GM12878 (cell line): ENCODE measurements around the gene NEB. TPM values are rescaled to one million over a fixed set of nuclear protein-coding genes. Genes with fewer than 3 reads are reported as not detected.

Source experiments
- ATAC-seq: fragments of 200-7000 bp; cut with Tn5 transposase; 3 replicates; pipeline ENCODE4 v1.9.1; 2020; ENCODE audit warnings: mild to moderate bottlenecking, moderate library complexity
- BruUV-seq: library from RNA; stranded (reverse); fragments of 400-500 nt; replicated peaks from 2 replicates; lab custom pipeline; 2021; lab: Mats Ljungman, UMichigan
- CTCF ChIA-PET: fragments of 300-600 bp; sonication (Branson Sonifier 250); formaldehyde crosslinking; extraction: SDS; loops from one replicate; lab custom pipeline; 2021; ENCODE audit warnings: inconsistent platforms; lab: Yijun Ruan, JAX
- POLR2A ChIA-PET: fragments of 350-600 bp; formaldehyde crosslinking; extraction: SDS; loops from one replicate; lab custom pipeline; 2021; ENCODE audit warnings: inconsistent platforms; lab: Charles Lee
- RAD21 ChIA-PET: fragments of 300-600 bp; sonication (Branson Sonifier 250); formaldehyde crosslinking; loops from one replicate; lab custom pipeline; 2023; ENCODE audit warnings: antibody characterized with exemption; ENCODE audit not compliant: unreplicated experiment; lab: Charles Lee
- SMC1A ChIA-PET: fragments of 300-600 bp; sonication (Branson Sonifier 250); formaldehyde crosslinking; loops from one replicate; lab custom pipeline; 2023; ENCODE audit not compliant: unreplicated experiment, uncharacterized antibody; lab: Charles Lee
- DNase-seq: peaks from one replicate; pipeline ENCODE4 v3.0.0-alpha.2; 2011; ENCODE audit warnings: low read depth, low spot score
- FAIRE-seq: peaks from 3 replicates; lab custom pipeline; 2011; peaks lifted over from hg19 to GRCh38; lab: Jason Lieb, UNC
- H2AFZ ChIP-seq: 2 replicates; pipeline ENCODE4 v1.6.0; 2011; ENCODE audit warnings: low read depth, low read length, control low read depth; ENCODE audit not compliant: control insufficient read depth
- H3K27ac ChIP-seq: 2 replicates; pipeline ENCODE4 v1.5.1; 2011; ENCODE audit warnings: control low read depth; ENCODE audit not compliant: control insufficient read depth, insufficient read depth
- H3K27me3 ChIP-seq, 2 experiments: replicated peaks in 1 of 2; 2 replicates each; pipeline versions ENCODE4 v1.6.0 to v1.6.1; 2011; ENCODE audit warnings: low read length in 1 of 2; ENCODE audit not compliant: control insufficient read depth in 2 of 2, insufficient read depth in 2 of 2
- H3K36me3 ChIP-seq, 2 experiments: 2 replicates each; pipeline ENCODE4 v1.5.1; 2011; ENCODE audit warnings: low read length in 1 of 2; ENCODE audit not compliant: control insufficient read depth in 2 of 2, insufficient read depth in 2 of 2
- H3K4me1 ChIP-seq: 2 replicates; pipeline ENCODE4 v1.6.1; 2011; ENCODE audit warnings: mild to moderate bottlenecking, low read length, moderate library complexity, mixed read lengths; ENCODE audit not compliant: control insufficient read depth, insufficient read depth
- H3K4me2 ChIP-seq: 2 replicates; pipeline ENCODE4 v1.6.0; 2011; ENCODE audit warnings: control low read depth; ENCODE audit not compliant: control insufficient read depth, insufficient read depth
- H3K4me3 ChIP-seq: fragments of 200-600 bp; sonication (generic); 2 replicates; pipeline ENCODE4 v1.5.1; 2016
- H3K79me2 ChIP-seq: 2 replicates; pipeline ENCODE4 v1.6.0; 2011; ENCODE audit warnings: low read length; ENCODE audit not compliant: control insufficient read depth, insufficient read depth
- H3K9ac ChIP-seq: 2 replicates; pipeline ENCODE4 v1.8.0; 2011; ENCODE audit warnings: low read length, control low read depth, mixed read lengths; ENCODE audit not compliant: control insufficient read depth, insufficient read depth
- H3K9me3 ChIP-seq: replicated peaks from 3 replicates; pipeline ENCODE4 v1.5.1; 2011; ENCODE audit warnings: mild to moderate bottlenecking, low read length; ENCODE audit not compliant: control insufficient read depth, insufficient read depth
- H4K20me1 ChIP-seq: 2 replicates; pipeline ENCODE4 v1.6.0; 2011; ENCODE audit not compliant: control insufficient read depth, insufficient read depth
- BACH1 ChIP-seq: fragments of 450-650 bp; IDR thresholded peaks from 2 replicates; pipeline ENCODE4 v1.6.1; 2017; ENCODE audit warnings: mild to moderate bottlenecking, borderline replicate concordance
- BCL11A ChIP-seq: IDR thresholded peaks from 2 replicates; pipeline ENCODE4 v1.6.1; 2011; ENCODE audit warnings: low read depth, low read length
- CBX5 ChIP-seq: sonication (generic); IDR thresholded peaks from 2 replicates; pipeline ENCODE4 v1.6.1; 2016; ENCODE audit warnings: low read depth, moderate library complexity, mild to moderate bottlenecking, inconsistent platforms
- CEBPZ ChIP-seq: fragments of 150-350 bp; IDR thresholded peaks from 2 replicates; pipeline ENCODE4 v1.6.1; 2016; ENCODE audit warnings: low read depth, low read length
- CHD2 ChIP-seq: IDR thresholded peaks from 2 replicates; pipeline ENCODE4 v1.6.1; 2011; ENCODE audit warnings: low read depth, low read length, improper control_type of control experiment, borderline replicate concordance
- E2F4 ChIP-seq: IDR thresholded peaks from 2 replicates; pipeline ENCODE4 v1.6.1; 2012; ENCODE audit warnings: low read depth, low read length, improper control_type of control experiment
- HDAC6 ChIP-seq: fragments of 200-600 bp; sonication (generic); IDR thresholded peaks from one replicate; pipeline ENCODE4 v1.8.0; 2017; ENCODE audit warnings: antibody characterized with exemption; ENCODE audit not compliant: unreplicated experiment
- IKZF2 ChIP-seq, 2 experiments: fragments of 450-650 bp; IDR thresholded peaks; 2 replicates each; pipeline ENCODE4 v1.6.1; 2017; ENCODE audit warnings: mild to moderate bottlenecking in 2 of 2, moderate library complexity in 2 of 2
- PAX5 ChIP-seq: IDR thresholded peaks from 2 replicates; pipeline ENCODE4 v1.6.1; 2011; ENCODE audit warnings: low read depth, low read length, borderline replicate concordance
- SRF ChIP-seq, 2 experiments: IDR thresholded peaks; 2 replicates each; pipeline ENCODE4 v1.6.1; 2011; ENCODE audit warnings: low read depth in 2 of 2, low read length in 2 of 2, mild to moderate bottlenecking in 1 of 2, moderate library complexity in 1 of 2
- USF2 ChIP-seq: IDR thresholded peaks from 2 replicates; pipeline ENCODE4 v1.6.1; 2011; ENCODE audit warnings: low read depth, low read length, improper control_type of control experiment, borderline replicate concordance
- WGBS: methylation state at CpG from one replicate; pipeline ENCODE4 v1.1.6; 2016; ENCODE audit warnings: low lambda C conversion rate; ENCODE audit not compliant: insufficient replicate concordance, insufficient coverage; ENCODE audit errors: missing lambda C conversion rate; 5-methylcytosine and 5-hydroxymethylcytosine counted together
- in situ Hi-C: fragments of 300-500 bp; cut with MboI; formaldehyde crosslinking; loops from 9 replicates; pipeline ENCODE4 v1.14.3; 2018; ENCODE audit warnings: mixed read lengths
- intact Hi-C: fragments of 100-400 bp; cut with micrococcal nuclease; formaldehyde crosslinking; loops from one replicate; pipeline ENCODE4 v1.14.2; 2022; ENCODE audit not compliant: unreplicated experiment
- polyA plus RNA-seq, 11 experiments: library from polyadenylated mRNA; depleted of rRNA in 4 of 11; unstranded in 6 of 11; stranded (reverse) in 5 of 11; fragments of >200 nt; fragmentation: Nextera tagmentation in 4 of 11; fragmentation: Illumina TruSeq in 1 of 11; extraction: Ambion mirVana in 4 of 11; extraction: Trizol in 1 of 11; gene quantifications; 1 replicate in 1 of 11; 2 replicates in 10 of 11; pipeline versions ENCODE4 v1.2.1 to v1.2.3, GENCODE V29; 2011 to 2016; ENCODE audit warnings: inconsistent platforms in 2 of 11, missing spikeins in 2 of 11, low read depth in 1 of 11
- total RNA-seq, 4 experiments: library from RNA; depleted of rRNA in 3 of 4; stranded (reverse); fragments of >200 nt in 3 of 4; fragmentation: Illumina TruSeq in 1 of 4; extraction: Trizol in 1 of 4; gene quantifications; 2 replicates each; pipeline versions ENCODE4 v1.2.1 to v1.2.3, GENCODE V29; 2013 to 2021

NEB gene
- total and polyA plus RNA-seq, 10 of the 15 experiments (the other 5 are each of a cell fraction or from before 2014, with no cell fraction given), result 0.04 to 0.77 (median 0.12) TPM

- TF ChIP-seq SRF (IDR thresholded peaks at IDR 0.05; ENCODE audit: low read depth in 2 of 2, low read length in 2 of 2) (no peak), PAX5 (no peak), BACH1 (no peak)
Observed at GRCh38 chr2:151484100-151484499, 250.2 kb downstream of the NEB start (continued).

GRCh38 chr2:151483546-151483945 is 250.7 kb downstream of the NEB start:
- Histone ChIP-seq H3K27ac (no peak overlapping the region), H3K4me2 (no peak overlapping the region), H3K27me3 (no peaks in the 10 kb centered on the region), H3K9ac (no peak overlapping the region), H4K20me1 (no peaks in the 10 kb centered on the region), H3K36me3 (peaks cover 2 to 9% of the 10 kb centered on the region in 2 experiments), H2AFZ (no peak overlapping the region), H3K79me2 (no peaks in the 10 kb centered on the region), H3K9me3 (peaks cover 3% of the 10 kb centered on the region; the same call in 2 of the 3 replicates), H3K4me3 (no peak overlapping the region), H3K4me1 (peaks cover 4% of the 10 kb centered on the region)
- TF ChIP-seq E2F4, result no peak
- no peak for TF ChIP-seq CHD2
- no peak for TF ChIP-seq IKZF2 (IDR thresholded peaks at IDR 0.05)
- TF ChIP-seq USF2, result no peak
- TF ChIP-seq HDAC6, result no peak
- TF ChIP-seq CEBPZ, result no peak
- TF ChIP-seq BCL11A, result no peak
- TF ChIP-seq CBX5, result no peak
- ChIA-PET RAD21 (no interaction called here), SMC1A (interaction anchor here (1.6 kb wide), 1 partner anchor 10 kb away, joined by 4 read pairs; no protein-coding TSS in a partner anchor), POLR2A (interaction anchor here (0.6 kb wide), 1 partner anchor 86 kb away, joined by 3 read pairs; no protein-coding TSS in a partner anchor), CTCF (no interaction called here)
- ATAC-seq, result no peak
- intact Hi-C loops (no loop called here), in situ Hi-C loops (no loop called here)
- 95% methylated on average over 6 of the region's 6 CpGs for WGBS
- FAIRE-seq, result no peak
- BruUV-seq, result no TSS peak
- DNase-seq, result no peak
